HG03342 (cell line): Measurements from ENCODE around the gene PLN.

Source experiments
- ATAC-seq: cut with Tn5 transposase; IDR thresholded peaks from one replicate; pipeline ENCODE4 v1.9.1; 2021; ENCODE audit warnings: mild to moderate bottlenecking, moderate library complexity; ENCODE audit not compliant: unreplicated experiment

Gene PLN

GRCh38 chr6:118578617-118579016 is 30.5 kb downstream of the PLN start:
- no peak for ATAC-seq

GRCh38 chr6:118579786-118580185 is 31.7 kb downstream of the PLN start:
- no peak for ATAC-seq

GRCh38 chr6:118580585-118581419 is 32.7 kb downstream of the PLN start:
- peak; percentile 76 for ATAC-seq

- no peak for ATAC-seq
Measured at GRCh38 chr6:118581489-118581959, 33.4 kb downstream of the PLN start.

- ATAC-seq, result no peak
Measured at GRCh38 chr6:118584911-118585310, 36.8 kb downstream of the PLN start.

GRCh38 chr6:118586746-118587485 is 38.8 kb downstream of the PLN start:
- ATAC-seq, result no peak

GRCh38 chr6:118588626-118589025 is 40.5 kb downstream of the PLN start:
- no peak for ATAC-seq

- no peak for ATAC-seq
Measured at GRCh38 chr6:118589186-118589585, 41.1 kb downstream of the PLN start.

- ATAC-seq, result no peak
Measured at GRCh38 chr6:118589649-118590365, 41.7 kb downstream of the PLN start.

- ATAC-seq, result no peak
Measured at GRCh38 chr6:118591897-118592296, 43.8 kb downstream of the PLN start.

- no peak for ATAC-seq
Measured at GRCh38 chr6:118594877-118595276, 46.8 kb downstream of the PLN start.

GRCh38 chr6:118596774-118597320 is 48.8 kb downstream of the PLN start:
- no peak for ATAC-seq

GRCh38 chr6:118597636-118598035 is 49.5 kb downstream of the PLN start:
- no peak for ATAC-seq

GRCh38 chr6:118598324-118598723 is 50.2 kb downstream of the PLN start:
- ATAC-seq, result no peak

GRCh38 chr6:118602300-118602699 is 54.2 kb downstream of the PLN start:
- no peak for ATAC-seq

GRCh38 chr6:118603372-118603771 is 55.3 kb downstream of the PLN start:
- ATAC-seq, result no peak

GRCh38 chr6:118606268-118606667 is 58.2 kb downstream of the PLN start:
- no peak for ATAC-seq

GRCh38 chr6:118606858-118607257 is 58.8 kb downstream of the PLN start:
- no peak for ATAC-seq
